ENCODE measurements around the gene LCA5L.
"Not testable (repeated sequence)": the region's sequence is repeated elsewhere in the genome, so short reads cannot be mapped to it uniquely, and the experiment has no call there.

The LCA5L gene

GRCh38 chr21:39387461-39388037 lies 58.0 kb downstream of the LCA5L start:
- peak; percentile 84 to 85 for DNase-seq (ENCODE audit: low read depth in 2 of 2)

- DNase-seq (ENCODE audit: low read depth in 2 of 2): no peak
Measured at GRCh38 chr21:39386899-39387298, 58.7 kb downstream of the LCA5L start.

GRCh38 chr21:39386194-39386593 lies 59.4 kb downstream of the LCA5L start:
- no peak for DNase-seq (ENCODE audit: low read depth in 2 of 2)

- no peak for DNase-seq (ENCODE audit: low read depth in 2 of 2)
Measured at GRCh38 chr21:39385299-39386145, 60.1 kb downstream of the LCA5L start.

GRCh38 chr21:39384674-39385298 lies 60.8 kb downstream of the LCA5L start:
- no peak for DNase-seq (ENCODE audit: low read depth in 2 of 2)

- not testable (repeated sequence) for DNase-seq (ENCODE audit: low read depth in 2 of 2)
Measured at GRCh38 chr21:39382096-39382495, 63.5 kb downstream of the LCA5L start.

GRCh38 chr21:39381009-39381408 lies 64.6 kb downstream of the LCA5L start:
- no peak for DNase-seq (ENCODE audit: low read depth in 2 of 2)

GRCh38 chr21:39379986-39380891 lies 65.3 kb downstream of the LCA5L start:
- peak; percentile 69 to 72 for DNase-seq (ENCODE audit: low read depth in 2 of 2)

GRCh38 chr21:39377444-39378050 lies 68.0 kb downstream of the LCA5L start:
- DNase-seq (ENCODE audit: low read depth in 2 of 2): no peak

GRCh38 chr21:39375446-39375845 lies 70.1 kb downstream of the LCA5L start:
- DNase-seq (ENCODE audit: low read depth in 2 of 2): no peak

- no peak for DNase-seq (ENCODE audit: low read depth in 2 of 2)
Measured at GRCh38 chr21:39374046-39374445, 71.5 kb downstream of the LCA5L start.

- DNase-seq (ENCODE audit: low read depth in 2 of 2): no peak
Measured at GRCh38 chr21:39373634-39374033, 71.9 kb downstream of the LCA5L start.

- not testable (repeated sequence) for DNase-seq (ENCODE audit: low read depth in 2 of 2)
Measured at GRCh38 chr21:39369896-39370288, 75.7 kb downstream of the LCA5L start.

GRCh38 chr21:39367783-39368182 lies 77.8 kb downstream of the LCA5L start:
- no peak for DNase-seq (ENCODE audit: low read depth in 2 of 2)

GRCh38 chr21:39366563-39366962 lies 79.0 kb downstream of the LCA5L start:
- no peak for DNase-seq (ENCODE audit: low read depth in 2 of 2)

GRCh38 chr21:39364949-39365348 lies 80.6 kb downstream of the LCA5L start:
- DNase-seq (ENCODE audit: low read depth in 2 of 2): no peak

- no peak for DNase-seq (ENCODE audit: low read depth in 2 of 2)
Measured at GRCh38 chr21:39363607-39364555, 81.7 kb downstream of the LCA5L start.

- no peak for DNase-seq (ENCODE audit: low read depth in 2 of 2)
Measured at GRCh38 chr21:39362733-39363132, 82.8 kb downstream of the LCA5L start.

GRCh38 chr21:39359382-39359781 lies 86.2 kb downstream of the LCA5L start:
- no peak for DNase-seq (ENCODE audit: low read depth in 2 of 2)

All from stimulated activated CD4-positive, alpha-beta T cell treated with anti-CD3 and anti-CD28 coated beads, Interleukin-1b, Interleukin-23, amount 100 ng/mL, for 1 hour (primary cell).